Subcutaneous adipose tissue (tissue), 4 donors: ENCODE measurements around the gene PCBD2. TPM values are rescaled to one million over a fixed set of nuclear protein-coding genes. Genes with fewer than 3 reads are reported as not detected.

Experiments used
- CTCF ChIP-seq: fragments of 450-650 bp; IDR thresholded peaks from one replicate; pipeline ENCODE4 v1.5.1; 2016; ENCODE audit warnings: low read depth, mild to moderate bottlenecking, control low read depth, antibody characterized with exemption, moderate library complexity
- total RNA-seq, 4 donors: library from RNA; depleted of rRNA; stranded (reverse); fragments of >200 nt; gene quantifications; one replicate each; pipeline ENCODE4 v1.1.0, GENCODE V29; 2016

Gene PCBD2
- total RNA-seq, 4 donors from 2014 or later: 4.6 to 7.5 (median 6.6) TPM

- no peak for TF ChIP-seq CTCF
These were observed 77.3 kb downstream of the PCBD2 start for GRCh38 chr5:134982230-134982629.

DNA sequence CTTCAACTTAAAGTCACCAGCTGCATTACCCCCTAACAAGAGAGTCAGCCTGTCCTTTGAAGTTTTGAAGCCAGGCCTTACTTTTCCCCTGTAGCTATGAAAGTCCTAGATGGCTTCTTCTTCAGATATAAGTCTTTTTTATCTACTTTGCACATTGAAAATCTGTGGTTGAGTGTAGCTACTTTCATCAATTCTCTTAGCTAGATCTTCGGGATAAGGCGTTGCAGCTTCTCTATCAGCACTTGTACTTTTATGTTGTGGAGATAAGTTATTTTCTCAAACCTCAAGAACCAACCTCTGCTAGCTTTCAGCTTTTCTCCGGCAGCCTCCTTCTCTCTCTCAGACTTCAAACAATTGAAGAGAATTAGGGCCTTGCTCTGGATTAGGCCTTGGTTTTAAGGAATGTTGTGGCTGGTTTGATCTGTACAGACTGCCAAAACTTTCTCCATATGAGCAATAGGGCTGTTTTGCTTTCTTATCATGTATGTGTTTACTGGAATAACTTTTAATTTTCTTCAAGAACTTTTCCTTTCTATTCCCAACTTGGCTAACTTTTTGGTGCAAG, 84.4 kb downstream of the PCBD2 start:
- no peak for TF ChIP-seq CTCF

DNA sequence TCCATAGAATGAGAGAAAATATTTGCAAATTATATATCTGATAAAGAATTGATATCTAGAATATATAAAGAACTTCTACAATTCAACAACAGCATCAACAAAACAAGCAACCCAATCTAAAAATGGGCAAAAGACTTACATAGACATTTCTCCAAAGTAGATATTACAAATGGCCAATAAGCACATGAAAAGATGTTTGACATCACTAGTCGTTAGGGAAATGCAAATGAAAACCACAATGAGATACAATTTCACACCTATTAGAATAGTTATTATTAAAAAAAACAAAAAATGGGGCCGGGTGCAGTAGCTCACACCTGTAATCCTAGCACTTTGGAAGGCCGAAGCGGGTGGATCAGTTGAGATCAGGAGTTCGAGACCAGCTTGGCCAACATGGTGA, 87.2 kb downstream of the PCBD2 start:
- no peak for TF ChIP-seq CTCF

- no peak for TF ChIP-seq CTCF
These were observed 88.2 kb downstream of the PCBD2 start for GRCh38 chr5:134993161-134993560.

DNA sequence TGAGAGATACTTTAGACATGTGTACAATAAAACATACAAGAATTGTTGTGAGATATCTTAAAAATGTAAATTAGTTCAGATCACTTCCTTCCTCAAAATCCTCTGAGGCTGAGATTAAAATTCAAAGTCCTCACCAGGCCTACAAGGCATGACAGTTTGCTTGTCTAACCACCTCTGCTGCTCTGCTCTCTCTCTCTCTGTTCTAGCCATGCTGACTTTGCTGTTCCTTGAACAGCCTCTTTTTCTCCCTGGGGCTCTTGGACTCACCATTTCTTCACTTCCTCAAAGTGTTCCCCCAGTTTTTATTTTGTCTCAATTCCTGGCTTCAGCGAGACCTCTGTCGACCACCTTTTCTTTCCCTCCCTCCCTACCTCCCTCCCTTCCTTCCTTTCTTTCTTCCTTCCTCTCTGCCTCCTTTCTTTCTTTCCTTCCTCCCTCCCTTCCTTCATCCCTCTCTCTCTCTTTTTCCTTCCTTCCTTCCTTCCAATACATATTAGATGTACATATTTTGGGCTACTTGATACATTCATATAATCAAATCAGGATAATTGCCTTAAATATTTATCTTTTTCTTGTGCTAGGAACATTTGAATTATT, 89.7 kb downstream of the PCBD2 start:
- no peak for TF ChIP-seq CTCF

GRCh38 chr5:134995850-134996402, 91.0 kb downstream of the PCBD2 start:
- TF ChIP-seq CTCF: no peak

DNA sequence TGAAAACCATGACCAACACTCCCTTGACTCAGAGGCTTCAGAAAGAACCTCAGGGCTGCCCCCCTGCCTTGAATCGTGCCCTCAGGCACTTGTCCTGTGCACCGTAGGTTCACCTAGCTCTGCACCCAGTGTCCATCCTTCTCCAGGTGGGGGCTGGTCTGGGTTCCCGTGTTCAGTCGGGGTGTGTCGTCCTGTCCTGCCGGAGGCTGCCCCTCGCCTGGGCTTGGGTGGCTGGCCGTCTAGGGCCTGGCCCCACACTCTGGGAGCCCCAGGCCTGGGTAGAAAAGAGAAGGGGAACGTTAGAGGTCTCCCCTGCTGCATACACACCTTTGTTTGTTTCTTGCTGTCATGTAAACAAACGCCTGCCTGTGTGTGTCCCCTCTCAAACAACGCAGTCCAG, 92.1 kb downstream of the PCBD2 start:
- no peak for TF ChIP-seq CTCF
